T-helper 17 cell (primary cell): ENCODE measurements around the gene ZNF695. TPM values are rescaled to one million over a fixed set of nuclear protein-coding genes. Genes with fewer than 3 reads are reported as not detected.

Experiments used
- ATAC-seq: fragments of 150-1000 bp; cut with Tn5 transposase; 2 replicates; pipeline ENCODE4 v1.10.0; 2021; ENCODE audit warnings: mild to moderate bottlenecking, moderate library complexity
- DNase-seq, 3 donors: peaks; one replicate each; pipeline versions ENCODE4 v3.0.0 to v3.0.0-alpha.2; 2020 to 2021
- H3K9me3 ChIP-seq: one replicate; pipeline ENCODE4 v1.7.0; 2013; ENCODE audit warnings: low read length, mild to moderate bottlenecking; ENCODE audit not compliant: control insufficient read depth, poor library complexity, severe bottlenecking
- H3K27ac Mint-ChIP-seq: one replicate; pipeline ENCODE4 v1.8.0; 2022; ENCODE audit warnings: mild to moderate bottlenecking, moderate library complexity, mixed read lengths
- H3K27me3 Mint-ChIP-seq: one replicate; pipeline ENCODE4 v1.8.0; 2022; ENCODE audit warnings: mixed read lengths
- H3K36me3 Mint-ChIP-seq: one replicate; pipeline ENCODE4 v1.8.0; 2022; ENCODE audit warnings: low read depth, mixed read lengths
- H3K4me1 Mint-ChIP-seq: one replicate; pipeline ENCODE4 v1.8.0; 2022; ENCODE audit warnings: mild to moderate bottlenecking, mixed read lengths
- H3K4me3 Mint-ChIP-seq: one replicate; pipeline ENCODE4 v1.8.0; 2022; ENCODE audit warnings: mild to moderate bottlenecking, moderate library complexity, mixed read lengths
- total RNA-seq, 4 donors: library from RNA in 2 of 4; stranded (reverse) in 2 of 4; gene quantifications; one replicate each; pipeline ENCODE4 v1.2.3 and lab custom pipeline; 2022 to 2026

Gene ZNF695
- total RNA-seq, 2 donors from 2014 or later = not detected

GRCh38 chr1:246988316-246988715, 19.5 kb downstream of the ZNF695 start:
- Mint-ChIP-seq H3K4me1 (no peaks in the 10 kb centered on the region), H3K36me3 (no peaks in the 10 kb centered on the region), H3K27me3 (no peaks in the 10 kb centered on the region), H3K4me3 (no peak overlapping the region), H3K27ac (no peak overlapping the region)
- DNase-seq (no peak), ATAC-seq (no peak)
- peaks cover 8% of the 10 kb centered on the region for H3K9me3 ChIP-seq

DNA sequence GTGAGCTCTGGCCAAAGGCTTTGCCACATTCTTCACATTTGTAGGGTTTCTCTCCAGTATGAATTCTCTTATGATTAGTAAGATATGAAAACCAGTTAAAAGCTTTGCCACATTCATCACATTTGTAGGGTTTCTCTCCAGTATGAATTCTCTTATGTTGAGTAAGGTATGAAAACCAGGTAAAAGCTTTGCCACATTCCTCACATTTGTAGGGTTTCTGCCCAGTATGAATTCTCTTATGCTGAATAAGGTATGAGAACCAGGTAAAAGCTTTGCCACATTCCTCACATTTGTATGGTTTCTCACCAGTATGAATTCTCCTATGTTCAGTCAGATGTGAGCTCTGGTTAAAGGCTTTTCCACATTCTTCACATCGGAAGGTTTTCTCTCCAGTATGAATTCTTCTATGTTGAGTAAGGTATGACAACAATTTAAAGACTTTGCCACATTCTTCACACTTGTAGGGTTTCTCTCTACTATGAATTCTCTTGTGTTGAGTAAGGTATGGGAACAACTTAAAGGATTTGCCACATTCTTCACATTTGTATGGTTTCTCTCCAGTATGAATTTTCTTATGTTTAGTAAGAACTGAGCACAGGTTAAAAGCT, 20.7 kb downstream of the ZNF695 start:
- DNase-seq (no peak), ATAC-seq (no peak)
- Mint-ChIP-seq H3K36me3 (no peaks in the 10 kb centered on the region), H3K4me1 (no peaks in the 10 kb centered on the region), H3K27me3 (no peaks in the 10 kb centered on the region), H3K27ac (no peak overlapping the region), H3K4me3 (no peak overlapping the region)
- H3K9me3 ChIP-seq = peaks cover 8% of the 10 kb centered on the region

GRCh38 chr1:246978785-246979184, 29.1 kb downstream of the ZNF695 start:
- Mint-ChIP-seq H3K27me3 (peaks cover 9% of the 10 kb centered on the region), H3K4me1 (no peaks in the 10 kb centered on the region), H3K36me3 (no peaks in the 10 kb centered on the region), H3K27ac (no peak overlapping the region), H3K4me3 (no peak overlapping the region)
- ATAC-seq = no peak
- DNase-seq = no peak
- no peaks in the 10 kb centered on the region for H3K9me3 ChIP-seq

DNA sequence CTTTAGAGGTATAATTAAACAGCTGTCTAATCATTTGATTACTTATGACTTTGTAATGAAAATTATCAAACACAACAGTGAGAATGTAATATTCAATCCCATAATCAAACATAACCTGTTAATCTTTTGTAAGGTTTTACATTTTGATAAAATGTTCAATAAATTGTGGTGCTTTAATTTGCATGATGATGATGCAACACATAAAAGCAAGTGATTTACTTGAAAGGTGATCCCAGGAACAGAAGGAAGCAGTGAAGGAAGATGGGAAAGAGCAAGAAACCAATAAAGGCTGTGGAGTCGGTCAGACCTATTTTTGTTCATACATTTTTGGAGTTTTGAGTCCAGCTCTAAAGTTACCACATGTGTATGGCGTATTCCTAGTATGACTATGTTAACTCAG, 29.6 kb downstream of the ZNF695 start:
- H3K9me3 ChIP-seq = no peaks in the 10 kb centered on the region

DNA sequence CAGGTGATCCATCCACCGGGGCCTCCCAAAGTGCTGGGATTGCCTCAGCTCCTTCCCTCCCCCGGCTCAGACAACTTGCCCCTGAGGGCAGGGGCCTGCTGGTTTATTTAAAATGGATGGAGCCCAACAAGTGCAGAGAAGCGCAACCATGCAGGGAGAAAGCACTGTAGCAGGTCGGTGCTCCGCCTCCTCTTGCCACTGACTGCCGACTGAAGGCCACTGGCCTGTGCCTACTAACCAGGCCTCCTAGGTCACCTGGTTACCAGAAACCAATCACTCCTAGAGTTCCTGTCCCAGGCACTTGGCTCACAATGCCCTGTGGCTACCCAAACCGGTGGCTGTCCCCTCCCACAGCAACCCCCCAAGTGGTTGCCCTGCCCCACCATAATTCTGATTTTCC, 35.9 kb downstream of the ZNF695 start:
- H3K27ac Mint-ChIP-seq = no peak overlapping the region
- no peak overlapping the region for H3K4me3 Mint-ChIP-seq
- DNase-seq (no peak), ATAC-seq (no peak)
- H3K4me1 Mint-ChIP-seq = no peaks in the 10 kb centered on the region
- H3K9me3 ChIP-seq = no peaks in the 10 kb centered on the region
- H3K27me3 Mint-ChIP-seq = peaks cover 9% of the 10 kb centered on the region
- peaks cover 3% of the 10 kb centered on the region for H3K36me3 Mint-ChIP-seq

More for the DNA sequence above, 29.6 kb downstream of the ZNF695 start:
- no peak for ATAC-seq
- Mint-ChIP-seq H3K27me3 (peaks cover 9% of the 10 kb centered on the region), H3K27ac (no peak overlapping the region), H3K36me3 (no peaks in the 10 kb centered on the region), H3K4me3 (no peak overlapping the region), H3K4me1 (no peaks in the 10 kb centered on the region)
- DNase-seq = no peak

DNA sequence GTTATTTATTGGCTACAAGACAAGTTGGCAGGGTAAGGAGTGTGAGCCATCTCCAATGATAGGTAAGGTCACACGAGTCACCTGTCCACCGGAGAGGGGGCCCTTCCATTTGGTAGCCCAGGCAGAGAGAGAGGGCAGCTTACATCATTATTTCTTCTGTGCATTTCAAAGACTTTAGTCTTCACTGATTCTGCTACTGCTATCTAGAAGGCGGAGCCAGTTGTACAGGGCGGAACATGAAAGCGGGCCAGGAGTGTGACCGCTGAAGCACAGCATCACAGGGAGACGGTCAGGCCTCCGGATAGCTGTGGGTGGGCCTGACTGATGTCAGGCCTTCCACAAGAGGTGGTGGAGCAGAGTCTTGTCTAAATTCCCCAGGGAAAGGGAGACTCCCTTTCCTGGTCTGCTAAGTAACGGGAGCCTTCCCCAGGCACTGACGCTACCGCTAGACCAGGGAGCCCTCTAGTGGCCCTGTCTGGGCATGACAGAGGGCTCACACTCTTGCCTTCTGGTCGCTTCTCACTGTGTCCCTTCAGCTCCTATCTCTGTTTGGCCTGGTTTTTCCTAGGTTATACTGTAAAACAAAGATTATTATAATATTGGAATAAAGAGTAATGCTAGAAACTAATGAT, 36.7 kb downstream of the ZNF695 start:
- peaks cover 9% of the 10 kb centered on the region for H3K27me3 Mint-ChIP-seq
- DNase-seq (peak in 1 of 3 donors; percentile 30), ATAC-seq (no peak)
- no peaks in the 10 kb centered on the region for H3K9me3 ChIP-seq
- H3K27ac Mint-ChIP-seq = no peak overlapping the region
- H3K4me3 Mint-ChIP-seq = no peak overlapping the region
- H3K36me3 Mint-ChIP-seq = peaks cover 3% of the 10 kb centered on the region
- H3K4me1 Mint-ChIP-seq = no peaks in the 10 kb centered on the region

DNA sequence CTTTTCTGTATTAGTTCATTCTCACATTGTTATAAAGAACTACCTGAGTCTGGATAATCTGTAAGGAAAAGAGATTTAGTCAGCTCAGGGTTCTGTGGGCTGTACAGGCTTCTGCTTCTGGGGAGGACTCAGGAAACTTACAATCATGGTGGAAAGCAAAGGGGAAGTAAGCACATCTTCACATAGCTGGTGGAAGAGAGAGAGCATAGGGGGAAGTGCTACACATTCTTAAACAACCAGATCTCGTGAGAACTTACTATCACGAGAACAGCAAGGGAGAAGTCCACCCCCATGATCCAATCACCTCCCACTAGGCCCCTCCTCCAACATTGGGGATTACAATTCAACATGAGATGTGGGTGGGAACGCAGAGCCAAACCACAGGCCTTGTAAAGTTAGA, 38.2 kb downstream of the ZNF695 start:
- Mint-ChIP-seq H3K4me1 (no peaks in the 10 kb centered on the region), H3K4me3 (no peak overlapping the region), H3K27ac (no peak overlapping the region), H3K27me3 (no peaks in the 10 kb centered on the region), H3K36me3 (peaks cover 3% of the 10 kb centered on the region)
- no peaks in the 10 kb centered on the region for H3K9me3 ChIP-seq
- DNase-seq (no peak), ATAC-seq (no peak)

DNA sequence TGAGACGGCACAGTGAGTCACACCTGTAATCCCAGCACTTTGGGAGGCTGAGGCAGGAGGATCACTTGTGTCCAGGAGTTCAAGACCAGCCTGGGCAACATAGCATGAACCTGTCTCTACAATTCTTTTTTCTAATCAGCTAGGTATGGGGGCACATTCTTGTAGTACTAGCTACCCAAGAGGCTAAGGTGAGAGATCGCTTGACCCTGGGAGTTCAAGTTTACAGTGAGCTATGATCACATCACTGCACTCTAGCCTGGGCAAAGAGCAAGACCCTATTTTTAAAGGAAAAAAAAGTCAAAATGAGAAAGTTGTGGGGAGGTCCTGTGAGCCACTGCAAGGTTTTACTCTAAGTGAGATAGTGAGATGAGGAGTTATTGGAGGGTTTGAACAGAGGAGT, 41.4 kb downstream of the ZNF695 start:
- Mint-ChIP-seq H3K36me3 (peaks cover 5% of the 10 kb centered on the region), H3K27ac (no peak overlapping the region), H3K4me1 (no peaks in the 10 kb centered on the region), H3K27me3 (peaks cover 13% of the 10 kb centered on the region), H3K4me3 (no peak overlapping the region)
- H3K9me3 ChIP-seq = no peaks in the 10 kb centered on the region
- ATAC-seq (no peak), DNase-seq (no peak)

DNA sequence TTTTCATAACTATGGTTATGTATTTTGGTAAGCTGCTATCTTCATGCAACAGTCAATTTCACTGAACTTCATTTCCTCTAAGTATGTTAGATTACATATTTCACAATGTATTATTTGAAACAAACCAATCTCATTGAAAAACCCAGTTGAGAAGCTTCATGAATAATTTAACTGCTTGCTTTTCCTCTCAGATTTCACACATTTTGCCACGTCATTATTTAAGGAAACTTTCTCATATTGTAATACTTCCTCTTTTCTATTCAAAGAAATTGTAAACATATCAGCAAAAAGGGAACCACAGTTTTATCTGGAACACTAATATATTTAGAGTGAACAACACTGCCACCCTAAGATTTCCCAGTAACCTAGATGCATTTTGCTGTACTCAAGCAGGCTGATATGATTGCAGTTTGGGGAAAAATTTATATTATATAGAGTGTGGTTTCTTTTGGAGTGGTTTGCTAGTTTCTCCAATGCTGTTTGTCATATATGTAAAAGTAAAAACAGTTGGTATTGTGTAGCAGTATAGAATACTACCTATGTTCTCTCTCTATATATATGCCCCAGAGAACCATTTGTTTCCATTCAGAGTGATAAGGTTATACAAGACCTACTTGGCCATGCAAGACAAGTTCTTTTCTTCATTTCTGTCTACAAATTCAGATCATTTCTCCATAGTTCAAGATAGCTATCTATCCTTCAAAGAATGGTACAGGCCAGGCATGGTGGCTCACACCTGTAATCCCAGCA, 47.7 kb downstream of the ZNF695 start:
- peaks cover 16% of the 10 kb centered on the region for H3K27me3 Mint-ChIP-seq
- no peak overlapping the region for H3K4me3 Mint-ChIP-seq
- H3K9me3 ChIP-seq = no peaks in the 10 kb centered on the region
- no peak overlapping the region for H3K27ac Mint-ChIP-seq
- H3K4me1 Mint-ChIP-seq = peaks cover 2% of the 10 kb centered on the region
- ATAC-seq = peak; percentile 44
- H3K36me3 Mint-ChIP-seq = peaks cover 2% of the 10 kb centered on the region
- DNase-seq = no peak

DNA sequence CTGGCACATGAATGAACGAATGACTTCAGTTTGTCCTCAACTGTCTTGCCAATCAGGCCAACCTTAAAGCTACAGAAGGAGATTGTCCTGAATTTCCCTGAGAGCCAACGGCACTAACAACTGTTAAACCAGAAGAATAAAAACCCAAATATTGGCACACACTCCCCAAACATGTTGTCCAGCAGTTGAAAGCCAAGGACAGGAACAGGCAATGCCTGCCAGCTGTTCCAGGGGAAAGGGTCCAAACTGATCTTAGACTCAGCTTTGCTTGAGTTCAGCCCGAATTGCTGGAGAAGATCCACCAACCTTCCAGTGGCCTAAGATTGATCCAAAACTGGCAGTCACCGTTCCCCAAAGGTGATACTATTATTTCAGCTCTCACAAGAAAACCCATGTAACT, 53.7 kb downstream of the ZNF695 start:
- Mint-ChIP-seq H3K4me3 (no peak overlapping the region), H3K36me3 (no peaks in the 10 kb centered on the region), H3K27me3 (no peaks in the 10 kb centered on the region), H3K27ac (no peak overlapping the region), H3K4me1 (no peaks in the 10 kb centered on the region)
- DNase-seq (no peak), ATAC-seq (no peak)
- H3K9me3 ChIP-seq = no peaks in the 10 kb centered on the region

DNA sequence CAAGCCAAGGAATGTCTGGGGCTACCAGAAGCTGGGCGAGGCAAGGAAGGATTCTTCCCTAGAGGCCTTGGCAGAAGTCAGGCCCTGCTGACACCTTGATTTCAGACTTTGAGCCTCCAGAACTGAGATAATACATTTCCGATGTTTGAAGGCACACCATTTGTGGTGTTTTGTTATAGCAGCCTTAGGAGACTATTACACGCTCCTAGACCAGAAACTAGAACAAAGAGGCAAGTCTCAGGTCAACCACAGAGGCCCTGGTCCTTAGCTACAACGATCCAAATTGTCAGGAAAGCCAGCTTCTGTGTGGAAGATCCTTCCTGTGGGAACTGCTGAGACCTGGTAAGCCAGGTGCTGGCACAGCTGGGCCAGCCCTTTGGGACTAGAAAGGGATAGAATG, 56.4 kb downstream of the ZNF695 start:
- Mint-ChIP-seq H3K36me3 (no peaks in the 10 kb centered on the region), H3K4me3 (no peak overlapping the region), H3K27me3 (no peaks in the 10 kb centered on the region), H3K4me1 (no peaks in the 10 kb centered on the region), H3K27ac (no peak overlapping the region)
- H3K9me3 ChIP-seq = no peaks in the 10 kb centered on the region
- no peak for DNase-seq
- no peak for ATAC-seq

- H3K27ac Mint-ChIP-seq = no peak overlapping the region
- DNase-seq (no peak), ATAC-seq (no peak)
- no peaks in the 10 kb centered on the region for H3K4me1 Mint-ChIP-seq
- H3K4me3 Mint-ChIP-seq = no peak overlapping the region
- no peaks in the 10 kb centered on the region for H3K27me3 Mint-ChIP-seq
- no peaks in the 10 kb centered on the region for H3K36me3 Mint-ChIP-seq
- H3K9me3 ChIP-seq = no peaks in the 10 kb centered on the region
Observed at GRCh38 chr1:246949956-246950355, 57.9 kb downstream of the ZNF695 start.

DNA sequence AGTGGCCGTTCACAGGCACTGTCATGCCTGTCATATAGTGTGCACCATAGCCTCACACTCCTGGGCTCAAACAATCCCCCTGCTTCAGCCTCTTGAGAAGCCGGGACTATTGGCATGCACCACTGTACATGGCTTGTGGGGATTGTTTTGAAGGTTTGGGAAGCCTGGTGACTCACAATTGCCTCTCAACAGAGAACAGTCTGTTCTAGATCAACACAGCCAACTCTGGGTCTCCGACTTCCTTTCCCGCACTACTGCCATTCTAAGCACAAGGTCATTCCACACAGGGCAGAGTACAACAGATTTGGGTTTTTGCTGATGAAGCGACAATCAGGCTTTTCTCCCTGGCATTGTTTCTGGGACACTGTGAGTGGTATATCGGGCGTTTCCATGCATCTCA, 60.6 kb downstream of the ZNF695 start:
- Mint-ChIP-seq H3K4me1 (no peaks in the 10 kb centered on the region), H3K27ac (no peak overlapping the region), H3K4me3 (no peak overlapping the region), H3K36me3 (no peaks in the 10 kb centered on the region), H3K27me3 (no peaks in the 10 kb centered on the region)
- no peak for ATAC-seq
- DNase-seq = no peak
- H3K9me3 ChIP-seq = no peaks in the 10 kb centered on the region

GRCh38 chr1:246946366-246946765, 61.5 kb downstream of the ZNF695 start:
- no peaks in the 10 kb centered on the region for H3K4me1 Mint-ChIP-seq
- H3K36me3 Mint-ChIP-seq = no peaks in the 10 kb centered on the region
- ATAC-seq = no peak
- H3K27me3 Mint-ChIP-seq = no peaks in the 10 kb centered on the region
- H3K4me3 Mint-ChIP-seq = no peak overlapping the region
- H3K9me3 ChIP-seq = no peaks in the 10 kb centered on the region
- DNase-seq = no peak
- no peak overlapping the region for H3K27ac Mint-ChIP-seq
